Fibroblast of lung (primary cell): ENCODE data around the gene TIMM8A. TPM values are rescaled to one million over a fixed set of nuclear protein-coding genes. Genes with fewer than 3 reads are reported as not detected.
"Not testable (repeated sequence)": the region's sequence is repeated elsewhere in the genome, so short reads cannot be mapped to it uniquely, and the experiment has no call there.

ENCODE experiments used
- DNase-seq, 2 donors: peaks; one replicate each; pipeline versions ENCODE4 v3.0.0 to v3.0.0-alpha.2; 2010; ENCODE audit warnings: low read depth in 2 of 2
- H2AFZ ChIP-seq: 2 replicates; pipeline ENCODE4 v1.5.1; 2012; ENCODE audit warnings: low read length, control low read depth, inconsistent platforms
- H3K27ac ChIP-seq: 2 replicates; pipeline ENCODE4 v1.5.1; 2011; ENCODE audit warnings: low read length, control low read depth; ENCODE audit not compliant: insufficient read depth
- H3K27me3 ChIP-seq: 2 replicates; pipeline ENCODE4 v1.5.1; 2011; ENCODE audit warnings: mild to moderate bottlenecking, low read length; ENCODE audit not compliant: control insufficient read depth, insufficient read depth
- H3K36me3 ChIP-seq: 2 replicates; pipeline ENCODE4 v1.5.1; 2011; ENCODE audit warnings: low read length; ENCODE audit not compliant: control insufficient read depth, insufficient read depth
- H3K4me1 ChIP-seq: 2 replicates; pipeline ENCODE4 v1.5.1; 2011; ENCODE audit warnings: low read length; ENCODE audit not compliant: control insufficient read depth, insufficient read depth; ENCODE audit errors: extremely low read depth
- H3K4me2 ChIP-seq: 2 replicates; pipeline ENCODE4 v1.5.1; 2011; ENCODE audit warnings: low read length, control low read depth; ENCODE audit not compliant: insufficient read depth; ENCODE audit errors: extremely low read depth
- H3K4me3 ChIP-seq, 4 experiments: fragments of 200-600 bp in 1 of 4; sonication (generic) in 1 of 4; replicated peaks in 1 of 4; 2 replicates each; pipeline ENCODE4 v1.5.1; 2011 to 2016; ENCODE audit warnings: low read length in 4 of 4, low read depth in 3 of 4, mild to moderate bottlenecking in 3 of 4, control low read depth in 2 of 4, inconsistent platforms in 1 of 4, mixed read lengths in 1 of 4; ENCODE audit not compliant: insufficient read depth in 1 of 4; ENCODE audit errors: control extremely low read depth in 1 of 4
- H3K79me2 ChIP-seq: 2 replicates; pipeline ENCODE4 v1.5.1; 2012; ENCODE audit warnings: mild to moderate bottlenecking, low read length, inconsistent platforms; ENCODE audit not compliant: control insufficient read depth, insufficient read depth
- H3K9ac ChIP-seq: 2 replicates; pipeline ENCODE4 v1.5.1; 2011; ENCODE audit warnings: mild to moderate bottlenecking, low read length, control low read depth; ENCODE audit not compliant: insufficient read depth
- H3K9me3 ChIP-seq: 2 replicates; pipeline ENCODE4 v1.5.1; 2012; ENCODE audit warnings: low read depth, low read length; ENCODE audit not compliant: control insufficient read depth, insufficient read depth
- H4K20me1 ChIP-seq: 2 replicates; pipeline ENCODE4 v1.5.1; 2011; ENCODE audit warnings: low read length; ENCODE audit not compliant: control insufficient read depth, insufficient read depth; ENCODE audit errors: extremely low read depth
- CTCF ChIP-seq, 2 donors: IDR thresholded peaks in 1 of 2; conservative IDR thresholded peaks in 1 of 2; 1 replicate in 1 of 2; 2 replicates in 1 of 2; pipeline ENCODE4 v1.5.1; 2011 to 2012; ENCODE audit warnings: low read length in 2 of 2, control low read depth in 1 of 2, inconsistent platforms in 1 of 2, low read depth in 1 of 2, mild to moderate bottlenecking in 1 of 2
- EZH2 ChIP-seq: IDR thresholded peaks from 2 replicates; pipeline ENCODE4 v1.5.1; 2012; ENCODE audit warnings: low read length, control low read depth, mild to moderate bottlenecking; ENCODE audit errors: missing control alignments
- polyA plus RNA-seq, 2 donors: library from polyadenylated mRNA; depleted of rRNA in 1 of 2; stranded (reverse) in 1 of 2; unstranded in 1 of 2; fragments of >200 nt; gene quantifications; 2 replicates each; pipeline ENCODE4 v1.2.1, GENCODE V29; 2011 to 2012; ENCODE audit warnings: missing spikeins in 1 of 2
- total RNA-seq: library from RNA; depleted of rRNA; stranded (reverse); fragments of >200 nt; gene quantifications from 2 replicates; pipeline ENCODE4 v1.2.1, GENCODE V29; 2014

TIMM8A gene
- total and polyA plus RNA-seq, 2 donors (not counting 1 experiment from before 2014, with no cell fraction given) = 3.0 to 7.7 TPM

- H3K4me2 ChIP-seq = no peak overlapping the region
- H3K27me3 ChIP-seq = no peaks in the 10 kb centered on the region
- H3K9ac ChIP-seq = no peak overlapping the region
- H3K27ac ChIP-seq = no peak overlapping the region
- no peaks in the 10 kb centered on the region for H3K9me3 ChIP-seq
- TF ChIP-seq EZH2 (no peak), CTCF (conservative IDR thresholded peaks at IDR 0.05 in 1 of 2, IDR thresholded peaks at IDR 0.05 in 1 of 2; ENCODE audit: low read depth in 1 of 2, low read length in 2 of 2) (no peak)
- H3K4me1 ChIP-seq = no peaks in the 10 kb centered on the region
- no peak overlapping the region for H2AFZ ChIP-seq
- no peaks in the 10 kb centered on the region for H3K36me3 ChIP-seq
- no peak overlapping the region for H3K4me3 ChIP-seq
- no peaks in the 10 kb centered on the region for H4K20me1 ChIP-seq
- H3K79me2 ChIP-seq = no peaks in the 10 kb centered on the region
- no peak for DNase-seq
Measured at GRCh38 chrX:101337776-101338271, 10.7 kb downstream of the TIMM8A start.

GRCh38 chrX:101334310-101334709 lies 14.2 kb downstream of the TIMM8A start:
- not testable (repeated sequence) for H3K9ac ChIP-seq, H3K27ac ChIP-seq, H2AFZ ChIP-seq, H4K20me1 ChIP-seq, H3K4me3 ChIP-seq, DNase-seq, H3K79me2 ChIP-seq, H3K27me3 ChIP-seq, H3K4me1 ChIP-seq, H3K36me3 ChIP-seq, H3K4me2 ChIP-seq, H3K9me3 ChIP-seq

- not testable (repeated sequence) for H3K27ac ChIP-seq, H3K27me3 ChIP-seq, H3K79me2 ChIP-seq, H3K9ac ChIP-seq, H3K4me1 ChIP-seq, H2AFZ ChIP-seq, DNase-seq, H3K36me3 ChIP-seq, H3K4me2 ChIP-seq, H3K9me3 ChIP-seq, H3K4me3 ChIP-seq, H4K20me1 ChIP-seq
Measured at GRCh38 chrX:101326600-101326999, 21.9 kb downstream of the TIMM8A start.

DNA sequence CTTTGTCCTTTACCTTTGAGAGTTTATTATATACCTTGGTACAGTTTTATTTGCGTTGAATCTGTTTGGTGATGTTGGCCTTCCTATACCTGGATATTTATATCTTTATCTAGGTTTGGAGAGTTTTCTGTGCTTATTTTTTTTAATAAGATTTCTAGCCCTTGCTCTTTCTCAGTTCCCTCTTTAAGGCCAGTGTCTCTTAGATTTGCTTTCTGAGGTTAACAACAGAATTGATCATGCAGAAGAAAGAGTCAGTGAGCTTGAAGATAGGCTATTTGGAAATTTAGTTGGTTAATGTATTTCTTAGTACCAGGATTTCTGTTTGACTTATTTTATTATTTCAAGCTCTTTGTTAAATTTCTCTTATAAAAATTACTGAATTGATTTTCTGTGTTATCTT lies 44.8 kb downstream of the TIMM8A start:
- no peak for TF ChIP-seq EZH2
- no peak for TF ChIP-seq CTCF (conservative IDR thresholded peaks at IDR 0.05 in 1 of 2, IDR thresholded peaks at IDR 0.05 in 1 of 2; ENCODE audit: low read depth in 1 of 2, low read length in 2 of 2)
- H3K4me1 ChIP-seq = no peaks in the 10 kb centered on the region
- no peak overlapping the region for H3K9ac ChIP-seq
- H3K9me3 ChIP-seq = no peaks in the 10 kb centered on the region
- no peak overlapping the region for H3K4me3 ChIP-seq
- no peaks in the 10 kb centered on the region for H3K27me3 ChIP-seq
- no peak overlapping the region for H3K4me2 ChIP-seq
- H3K27ac ChIP-seq = no peak overlapping the region
- no peak for DNase-seq
- H2AFZ ChIP-seq = no peak overlapping the region
- H4K20me1 ChIP-seq = no peaks in the 10 kb centered on the region
- no peaks in the 10 kb centered on the region for H3K36me3 ChIP-seq
- H3K79me2 ChIP-seq = no peaks in the 10 kb centered on the region

Other genes starting within 250 kb of the TIMM8A start
- gene DRP2, start 129.0 kb downstream of the TIMM8A start, total RNA-seq = under 0.01 and 0.50 TPM in 2 replicates
- 0.59 and 0.64 TPM in 2 replicates for gene DRP2, start 129.0 kb downstream of the TIMM8A start, polyA plus RNA-seq
- gene TAF7L, start 57.4 kb downstream of the TIMM8A start, total RNA-seq = 0.33 and 0.51 TPM in 2 replicates
- gene TAF7L, start 57.4 kb downstream of the TIMM8A start, polyA plus RNA-seq = 0.27 and 0.66 TPM in 2 replicates
- not detected in 2 replicates for gene BTK, start 37.4 kb upstream of the TIMM8A start, total RNA-seq
- gene BTK, start 37.4 kb upstream of the TIMM8A start, polyA plus RNA-seq = 0.05 TPM in 1 of 2 replicates, not detected in the other
- gene RPL36A, start 42.3 kb upstream of the TIMM8A start, total RNA-seq = 305 and 521 TPM in 2 replicates
- gene RPL36A, start 42.3 kb upstream of the TIMM8A start, polyA plus RNA-seq = 2,163 and 2,209 TPM in 2 replicates
- 11.3 and 19.3 TPM in 2 replicates for gene GLA, start 59.2 kb upstream of the TIMM8A start, total RNA-seq
- 23.1 and 30.3 TPM in 2 replicates for gene GLA, start 59.2 kb upstream of the TIMM8A start, polyA plus RNA-seq
- 82.7 and 84.1 TPM in 2 replicates for gene HNRNPH2, start 59.5 kb upstream of the TIMM8A start, total RNA-seq
- 76.6 and 91.5 TPM in 2 replicates for gene HNRNPH2, start 59.5 kb upstream of the TIMM8A start, polyA plus RNA-seq
- 3.6 and 7.6 TPM in 2 replicates for gene ARMCX4, start 136.7 kb upstream of the TIMM8A start, total RNA-seq
- gene ARMCX4, start 136.7 kb upstream of the TIMM8A start, polyA plus RNA-seq = 3.0 and 3.4 TPM in 2 replicates
- gene ARMCX1, start 201.8 kb upstream of the TIMM8A start, total RNA-seq = 70.4 and 79.4 TPM in 2 replicates
- gene ARMCX1, start 201.8 kb upstream of the TIMM8A start, polyA plus RNA-seq = 46.7 and 53.0 TPM in 2 replicates